HG02870 (cell line): ENCODE results near the gene CCDC80.

Experiments used
- ATAC-seq: cut with Tn5 transposase; IDR thresholded peaks from one replicate; pipeline ENCODE4 v1.9.1; 2021; ENCODE audit warnings: mild to moderate bottlenecking, moderate library complexity; ENCODE audit not compliant: unreplicated experiment

Gene CCDC80

GRCh38 chr3:112634786-112635541 is 6.0 kb downstream of the CCDC80 start:
- ATAC-seq, result no peak

GRCh38 chr3:112633757-112634156 is 7.2 kb downstream of the CCDC80 start:
- no peak for ATAC-seq

GRCh38 chr3:112633191-112633590 is 7.8 kb downstream of the CCDC80 start:
- ATAC-seq, result no peak

DNA sequence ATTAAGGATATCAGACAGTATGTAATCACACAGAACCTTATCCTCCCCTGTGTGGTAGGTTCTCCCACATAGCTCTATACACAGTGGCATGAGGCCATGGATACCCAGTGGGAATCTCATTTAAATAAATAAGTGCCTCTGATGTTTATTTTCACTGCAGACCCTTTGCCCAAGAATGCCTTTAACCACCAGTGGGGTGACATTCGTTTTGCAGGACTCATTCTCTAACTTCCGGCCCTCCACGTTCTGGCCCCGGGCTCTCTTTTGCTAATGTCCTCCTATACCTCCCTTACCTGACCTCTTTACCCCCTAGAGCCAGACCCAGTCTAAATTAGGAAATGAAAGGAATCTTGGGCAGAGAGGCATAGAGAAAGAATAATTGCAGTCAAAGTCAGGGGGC is 8.3 kb downstream of the CCDC80 start:
- ATAC-seq, result no peak

- ATAC-seq, result no peak
Measured at GRCh38 chr3:112631257-112631656, 9.7 kb downstream of the CCDC80 start.

- no peak for ATAC-seq
Measured at GRCh38 chr3:112629425-112629824, 11.5 kb downstream of the CCDC80 start.

GRCh38 chr3:112627919-112628466 is 12.9 kb downstream of the CCDC80 start:
- ATAC-seq, result no peak

DNA sequence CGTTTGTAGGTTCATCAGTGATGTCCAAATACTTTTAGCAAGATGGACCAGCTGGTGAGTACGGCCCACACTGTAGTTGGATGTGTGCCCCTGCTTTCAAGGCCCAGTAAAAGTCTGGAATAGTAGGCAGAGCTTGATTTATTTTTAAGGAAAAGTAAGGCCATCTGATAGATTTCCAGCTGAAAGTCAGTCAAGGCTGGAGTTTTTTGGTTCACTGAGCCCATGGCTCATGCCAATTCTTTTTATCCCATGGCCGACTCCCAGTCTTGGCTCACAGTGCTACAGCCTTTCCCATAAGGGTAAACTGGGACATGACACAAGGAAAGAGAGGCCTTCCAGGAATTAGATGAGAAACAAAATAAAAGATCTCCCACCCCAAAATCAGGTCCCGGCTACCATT is 13.5 kb downstream of the CCDC80 start:
- ATAC-seq, result no peak

DNA sequence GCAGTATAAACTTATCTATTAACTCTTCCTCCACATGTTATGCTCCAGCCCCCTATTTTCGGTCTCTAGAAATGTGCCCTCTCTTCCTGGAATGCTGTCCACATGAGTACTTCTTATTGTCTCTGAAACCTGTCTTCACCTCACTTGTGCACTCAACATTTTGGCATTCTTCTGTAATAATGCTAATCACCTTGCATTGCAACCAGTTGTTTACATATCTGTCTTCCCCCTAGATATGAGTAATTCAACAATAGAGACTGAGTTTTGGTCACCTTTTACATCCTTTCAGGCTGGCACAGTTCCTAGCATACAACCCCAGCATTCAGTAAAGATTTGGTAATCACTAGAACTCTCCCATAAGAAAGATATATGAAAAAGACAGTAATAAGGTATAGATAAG is 17.2 kb downstream of the CCDC80 start:
- ATAC-seq, result no peak

DNA sequence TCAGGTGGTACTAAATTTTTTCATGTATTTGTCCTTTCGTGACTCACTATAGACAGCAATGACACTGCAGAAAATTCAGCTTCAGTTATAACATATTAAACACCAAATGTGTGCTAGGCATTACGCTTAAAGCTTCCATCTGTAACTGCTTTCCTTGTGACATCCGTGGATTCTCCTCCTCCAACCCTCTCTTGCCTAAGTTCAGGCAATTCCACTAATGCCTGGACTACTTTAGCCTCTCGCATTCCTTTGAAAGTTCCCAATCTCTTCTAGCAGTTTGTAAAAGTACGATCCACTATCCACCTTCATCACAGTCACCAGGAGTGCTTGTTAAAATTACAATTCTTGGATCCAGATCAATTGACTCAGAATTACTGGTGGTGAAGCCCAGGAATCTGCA is 17.7 kb downstream of the CCDC80 start:
- ATAC-seq, result no peak

GRCh38 chr3:112619295-112619694 is 21.6 kb downstream of the CCDC80 start:
- peak; percentile 51 for ATAC-seq

DNA sequence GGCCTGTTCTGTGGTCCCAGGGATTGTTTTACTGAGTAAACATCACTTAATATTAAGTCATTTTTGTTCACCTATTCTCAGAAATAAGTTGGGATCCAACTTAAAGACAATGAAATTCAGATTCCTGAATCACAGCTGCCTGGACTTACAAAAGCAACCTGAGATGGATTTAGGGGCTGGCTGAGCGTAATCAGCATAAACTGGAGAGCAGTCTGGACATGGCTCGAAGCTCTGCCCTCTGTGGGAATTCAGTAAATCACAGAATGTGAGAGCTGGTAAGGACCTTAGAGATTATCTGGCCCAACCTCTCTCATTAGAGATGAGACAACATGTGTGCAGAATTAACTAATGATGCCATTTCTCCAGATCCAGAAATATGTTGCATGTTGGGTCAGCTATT is 23.7 kb downstream of the CCDC80 start:
- ATAC-seq, result no peak

GRCh38 chr3:112615989-112616731 is 24.8 kb downstream of the CCDC80 start:
- no peak for ATAC-seq

DNA sequence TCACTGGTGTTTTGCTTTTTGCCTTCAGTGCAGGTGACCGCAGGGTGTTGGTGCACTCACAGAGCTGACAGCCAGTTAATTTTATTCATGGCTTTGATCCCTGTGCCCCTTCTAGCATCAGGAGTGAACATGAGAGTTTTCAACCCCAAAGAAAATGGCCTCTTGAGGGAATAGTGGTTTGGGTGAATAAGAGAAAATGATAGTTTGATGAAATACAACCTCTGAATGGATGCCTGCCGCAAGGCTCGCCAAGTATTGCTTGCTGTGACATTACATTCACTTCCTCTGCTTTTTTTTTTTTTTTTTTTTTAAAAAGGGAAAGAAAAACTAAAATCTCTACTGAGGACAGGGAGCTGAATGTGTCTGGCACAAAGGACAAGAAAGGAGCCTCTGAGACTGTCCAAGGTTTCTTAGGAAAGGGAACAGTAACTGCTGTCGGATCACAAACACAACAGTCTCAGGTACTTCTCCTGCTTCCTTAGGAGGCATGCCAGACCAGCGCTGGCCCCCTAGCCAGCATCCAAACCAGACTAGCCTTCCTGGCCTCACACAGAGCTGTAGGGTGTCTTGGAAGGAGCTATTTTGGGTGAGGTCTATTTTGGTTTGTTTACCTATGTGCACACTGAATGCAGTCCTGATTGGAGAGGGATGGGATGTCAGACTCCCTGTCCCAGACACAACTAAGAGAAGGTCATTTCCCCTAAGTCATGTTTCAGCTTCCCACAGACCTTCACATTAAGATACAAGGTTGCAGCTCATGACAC is 29.0 kb downstream of the CCDC80 start:
- ATAC-seq, result no peak

GRCh38 chr3:112610121-112610520 is 30.8 kb downstream of the CCDC80 start:
- ATAC-seq, result no peak

DNA sequence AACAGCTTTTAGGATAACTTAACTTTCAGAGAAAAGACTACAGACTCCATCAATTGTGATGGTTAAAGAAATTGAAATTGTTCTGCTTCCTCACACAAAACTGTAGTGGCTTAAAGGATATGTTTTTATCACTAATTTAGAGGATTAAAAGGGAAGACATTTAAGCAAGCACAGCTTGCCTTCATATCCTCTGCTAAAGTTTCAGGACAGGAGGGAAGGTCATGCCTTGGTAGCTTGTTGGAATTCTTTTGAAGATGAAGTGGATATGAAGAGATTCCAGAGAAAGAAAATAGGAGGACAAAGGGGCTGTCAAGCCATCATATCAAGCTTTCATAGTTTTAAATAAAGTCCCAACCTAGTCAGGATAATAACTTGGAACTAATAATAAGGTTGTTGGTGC is 33.1 kb downstream of the CCDC80 start:
- ATAC-seq, result no peak

- no peak for ATAC-seq
Measured at GRCh38 chr3:112606098-112606497, 34.8 kb downstream of the CCDC80 start.

- ATAC-seq, result no peak
Measured at GRCh38 chr3:112605285-112605684, 35.7 kb downstream of the CCDC80 start.

DNA sequence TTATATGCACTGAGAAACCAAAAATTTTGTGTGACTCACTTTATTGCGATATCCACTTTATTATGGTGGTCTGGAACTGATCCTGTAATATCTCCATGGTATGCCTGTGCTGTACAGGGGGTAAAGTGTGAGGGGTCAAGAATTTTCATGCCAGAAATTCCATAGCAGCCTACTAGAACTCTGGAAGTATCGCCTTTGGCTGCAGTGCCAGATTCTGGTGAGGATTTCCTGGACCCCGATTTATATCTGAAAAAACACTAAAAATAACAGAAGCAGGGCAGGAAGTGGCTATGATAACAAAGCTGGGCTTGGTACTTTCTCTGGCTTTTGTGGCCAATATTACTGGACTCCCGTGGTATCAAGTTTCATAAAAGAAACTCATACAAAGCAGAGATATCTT is 36.4 kb downstream of the CCDC80 start:
- ATAC-seq, result no peak

- ATAC-seq, result peak; percentile 84
Measured at GRCh38 chr3:112602217-112602838, 38.6 kb downstream of the CCDC80 start.

DNA sequence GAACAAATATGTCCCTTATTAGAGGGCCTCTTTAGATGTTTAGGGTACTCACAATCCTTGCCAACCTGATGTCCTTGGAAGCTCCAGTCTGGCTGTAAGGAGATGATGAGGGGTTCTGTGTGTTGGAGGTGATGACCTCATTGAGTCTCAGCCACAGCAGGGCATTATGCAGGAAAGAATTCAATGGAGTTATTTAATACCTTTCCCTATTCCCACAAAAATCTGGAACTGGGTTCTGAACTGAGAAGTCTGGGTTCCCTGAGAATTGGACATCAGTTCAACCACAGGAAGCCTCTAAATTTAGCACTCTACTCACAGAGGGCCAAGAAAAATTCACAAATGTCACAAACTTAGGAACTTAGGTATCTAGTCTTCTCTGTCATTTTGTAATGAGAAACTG is 42.2 kb downstream of the CCDC80 start:
- no peak for ATAC-seq
